ENCODE results near the gene ARHGAP26.
"Not testable (repeated sequence)": the region's sequence is repeated elsewhere in the genome, so short reads cannot be mapped to it uniquely, and the experiment has no call there.

The ARHGAP26 gene

DNA sequence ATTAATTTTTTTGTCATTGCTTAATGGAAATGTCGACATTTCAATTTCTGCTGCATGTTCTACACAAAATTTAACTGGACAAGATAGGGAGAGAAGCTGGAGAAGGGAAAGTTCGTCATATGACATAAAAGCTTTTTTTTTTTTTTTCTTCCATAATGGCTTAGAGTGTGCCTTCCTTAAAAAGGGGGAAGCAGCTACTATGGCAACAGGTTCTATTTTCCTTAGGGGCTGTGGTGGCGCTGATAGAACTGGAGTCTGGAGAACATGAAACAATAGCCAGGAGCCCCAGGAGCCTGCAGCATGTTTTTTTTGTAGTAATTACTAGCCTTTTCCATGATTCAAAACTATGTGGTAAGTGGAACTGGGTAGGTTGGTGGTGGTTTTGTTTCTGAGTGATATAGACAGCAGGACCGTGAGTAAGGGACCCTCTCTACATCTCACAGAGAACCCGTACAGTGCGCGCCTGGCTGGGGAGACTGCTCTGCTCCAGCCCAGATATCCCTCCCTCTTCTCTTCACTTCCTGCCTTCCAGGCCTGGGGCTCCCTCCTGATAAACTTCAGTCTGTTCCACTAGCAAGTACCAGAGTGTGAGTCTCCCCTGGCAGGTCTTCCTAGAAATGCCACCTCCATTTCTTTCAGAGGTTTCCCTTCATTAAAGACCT is 331.7 kb downstream of the ARHGAP26 start:
- no peak for FAIRE-seq

DNA sequence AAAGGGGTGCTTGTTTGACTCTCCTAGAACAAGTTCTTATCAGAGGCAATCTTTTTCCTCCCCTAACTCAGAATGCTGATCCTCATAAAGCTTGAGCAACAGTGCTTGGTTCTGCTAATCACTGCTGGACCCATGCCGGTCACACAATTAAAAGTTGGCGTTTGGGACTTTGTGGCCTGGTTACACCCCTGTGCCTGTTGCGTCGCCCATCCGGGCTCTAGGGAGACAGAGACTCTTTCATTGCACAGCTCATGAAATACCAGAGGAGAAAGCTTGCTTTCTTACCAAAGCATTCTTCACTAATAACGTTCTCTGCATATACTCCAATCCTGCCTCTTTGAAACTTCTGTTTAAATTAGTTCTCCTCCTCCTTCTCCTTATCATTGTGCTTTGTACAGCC is 332.2 kb downstream of the ARHGAP26 start:
- no peak for FAIRE-seq

DNA sequence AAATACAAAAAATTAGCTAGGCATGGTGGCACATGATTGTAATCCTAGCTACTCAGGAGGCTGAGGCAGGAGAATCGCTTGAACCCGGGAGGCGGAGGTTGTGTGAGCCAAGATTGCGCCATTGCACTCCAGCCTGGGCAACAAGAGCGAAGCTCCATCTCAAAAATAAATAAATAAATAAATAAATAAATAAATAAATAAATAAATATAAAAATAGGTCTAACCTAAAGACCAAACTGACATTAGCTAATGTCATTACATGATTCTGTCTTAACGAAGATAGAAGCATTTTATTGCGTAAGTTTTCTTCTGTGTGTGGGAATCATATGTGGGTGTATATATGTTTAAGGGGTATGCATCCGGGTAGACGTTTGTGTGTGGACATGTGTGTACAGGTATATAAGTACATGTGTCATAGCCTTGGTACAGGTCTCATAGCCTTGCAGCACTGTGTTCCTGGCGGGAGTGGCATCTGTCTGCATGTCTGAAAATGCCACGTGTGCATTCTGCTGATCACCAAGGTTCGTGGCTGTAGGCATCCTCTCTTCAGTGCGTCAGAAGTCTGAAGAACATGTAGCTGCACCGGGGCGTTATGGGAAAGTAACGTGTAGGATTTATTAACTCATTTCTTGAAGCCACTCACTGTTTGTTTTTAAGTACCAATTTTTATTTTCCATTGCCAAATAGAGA is 335.2 kb downstream of the ARHGAP26 start:
- FAIRE-seq: no peak

DNA sequence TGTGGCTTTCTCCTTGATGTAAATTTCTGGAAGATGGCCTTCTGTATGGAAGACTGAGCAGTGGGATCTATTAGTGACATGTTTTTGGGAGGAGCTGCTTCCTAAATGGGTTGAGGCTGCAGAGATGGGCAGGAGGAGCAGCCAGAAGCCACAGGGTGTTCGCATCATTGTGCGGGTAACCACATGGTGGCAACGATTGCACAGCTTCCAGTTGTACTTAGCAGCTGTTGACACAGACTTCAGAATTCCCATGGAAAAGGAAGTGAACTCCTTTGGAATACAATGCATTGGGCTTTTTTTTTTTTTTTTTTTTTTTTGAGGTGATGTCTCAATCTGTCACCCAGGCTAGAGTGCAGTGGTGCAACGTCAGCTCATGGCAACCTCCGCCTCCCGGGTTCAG is 336.0 kb downstream of the ARHGAP26 start:
- no peak for FAIRE-seq

DNA sequence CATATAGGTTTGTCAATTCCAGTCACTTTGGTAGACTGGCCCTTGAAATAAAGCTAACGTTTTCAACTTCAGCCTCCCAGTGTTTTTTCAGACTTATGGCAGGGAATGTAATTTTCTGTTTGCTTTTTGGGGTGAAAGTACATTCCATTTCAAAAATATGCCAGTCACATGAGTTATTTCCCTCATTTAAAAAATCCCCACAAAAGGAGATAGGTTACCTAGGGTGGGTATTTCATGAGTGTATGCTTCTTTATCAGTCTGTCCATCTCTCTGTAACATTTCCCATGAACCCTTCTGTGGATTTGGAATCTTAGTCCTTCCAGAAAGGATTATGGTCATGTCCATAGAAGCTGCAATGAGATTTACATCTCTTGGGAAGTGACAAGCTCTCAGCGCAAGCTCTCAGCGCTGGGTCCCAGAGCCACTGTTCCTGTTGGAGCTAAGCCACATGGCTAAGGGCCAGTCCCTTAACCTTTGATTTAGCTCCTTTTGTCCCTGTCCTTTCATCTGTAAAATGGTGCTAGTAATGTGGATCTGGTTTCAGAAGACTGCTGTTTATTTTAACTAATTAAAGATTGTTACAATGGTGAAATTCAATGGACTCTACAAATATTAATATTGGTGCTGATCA is 338.4 kb downstream of the ARHGAP26 start:
- FAIRE-seq: no peak

DNA sequence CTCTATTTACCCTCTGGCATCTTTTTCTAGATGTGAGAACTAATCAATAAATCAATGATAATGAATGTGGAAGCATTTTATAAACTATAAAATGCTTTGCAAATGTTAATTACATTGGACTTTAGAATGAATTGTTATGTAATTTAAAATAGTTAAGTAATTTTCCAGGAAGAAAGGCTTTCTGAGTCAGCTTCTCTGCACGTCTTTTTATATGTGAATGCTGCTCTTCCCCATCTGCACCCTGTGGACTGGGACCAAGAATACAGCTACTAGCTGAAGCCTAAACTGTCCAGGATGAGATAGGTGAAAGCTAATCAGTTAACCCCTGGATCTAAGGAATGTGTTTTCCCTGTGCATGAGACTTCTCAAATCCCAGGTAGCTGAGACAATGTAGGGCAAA is 340.4 kb downstream of the ARHGAP26 start:
- no peak for FAIRE-seq

DNA sequence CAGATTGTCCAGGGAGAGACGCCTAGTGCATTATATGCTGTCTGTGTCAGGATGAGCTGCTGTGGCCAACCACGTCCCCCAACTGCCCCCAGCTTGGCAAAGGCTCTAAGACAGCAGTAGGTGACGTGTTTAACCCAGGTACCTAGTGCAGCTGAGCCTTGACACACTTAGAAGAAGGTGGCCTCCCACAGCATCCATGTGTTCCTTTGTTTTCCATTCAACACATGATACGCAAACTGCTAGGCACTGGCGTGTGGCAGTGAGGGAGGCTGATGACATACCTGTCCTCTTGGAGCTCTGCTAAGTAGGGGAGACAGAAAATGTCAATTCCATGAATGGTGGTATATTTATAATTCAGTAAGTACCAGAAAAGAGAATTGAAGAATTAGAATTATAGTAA is 341.6 kb downstream of the ARHGAP26 start:
- no peak for FAIRE-seq

DNA sequence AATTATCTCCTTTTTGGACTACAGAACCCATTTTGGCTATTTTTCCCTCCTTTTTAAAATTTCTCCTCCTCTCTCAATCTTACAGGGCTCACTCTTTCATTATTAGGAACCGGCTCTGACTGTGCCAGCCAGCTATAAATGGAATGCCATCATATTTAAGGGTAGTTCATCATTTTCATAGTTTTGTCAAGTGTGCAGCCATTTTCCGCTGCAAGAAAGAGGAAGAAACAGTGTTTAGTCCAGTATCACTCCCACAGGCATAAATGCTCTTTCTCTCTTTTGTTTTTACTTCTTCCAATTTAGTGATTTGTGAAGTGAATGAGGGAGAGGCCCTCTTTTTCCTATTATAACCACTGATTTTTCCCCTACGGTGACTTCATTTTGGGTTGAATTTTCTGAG is 343.3 kb downstream of the ARHGAP26 start:
- FAIRE-seq: no peak

DNA sequence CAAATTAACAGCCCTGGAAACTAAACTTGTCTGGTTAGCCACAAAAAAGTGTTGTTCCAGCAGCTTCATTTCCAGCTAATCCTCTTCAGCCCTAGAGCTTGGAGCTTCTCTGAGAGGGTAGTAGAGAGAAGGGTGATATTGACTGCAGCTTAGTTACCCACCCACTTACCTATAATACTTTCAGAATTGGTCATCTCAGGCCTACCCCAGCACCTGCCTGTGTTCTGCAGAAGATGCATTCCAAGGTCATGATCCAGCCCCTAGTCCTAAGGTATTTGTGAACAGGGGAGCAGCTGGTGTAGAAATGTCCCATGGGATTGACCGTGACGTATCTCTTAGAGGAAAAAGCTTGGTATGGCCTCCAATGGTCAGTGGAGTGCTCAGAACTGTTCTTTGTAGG is 344.3 kb downstream of the ARHGAP26 start:
- no peak for FAIRE-seq

DNA sequence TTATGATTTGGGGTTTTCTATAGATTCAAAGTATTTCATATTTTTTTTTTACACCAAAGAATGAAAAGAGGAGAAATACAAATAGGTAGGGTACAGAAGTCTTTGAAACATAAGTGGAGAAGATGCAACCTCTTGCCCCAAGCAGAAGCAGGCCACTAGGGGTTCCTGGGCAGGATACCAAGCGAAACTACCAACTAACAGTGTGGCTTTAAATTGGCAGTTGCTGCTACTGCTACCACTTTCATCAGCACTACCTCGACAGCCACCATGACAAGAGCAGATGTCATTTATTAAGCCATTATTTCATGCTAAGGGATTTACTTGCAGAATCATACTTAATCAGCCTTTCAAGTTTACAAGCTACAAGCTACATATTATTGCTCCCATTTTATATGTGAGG is 345.2 kb downstream of the ARHGAP26 start:
- FAIRE-seq: no peak

DNA sequence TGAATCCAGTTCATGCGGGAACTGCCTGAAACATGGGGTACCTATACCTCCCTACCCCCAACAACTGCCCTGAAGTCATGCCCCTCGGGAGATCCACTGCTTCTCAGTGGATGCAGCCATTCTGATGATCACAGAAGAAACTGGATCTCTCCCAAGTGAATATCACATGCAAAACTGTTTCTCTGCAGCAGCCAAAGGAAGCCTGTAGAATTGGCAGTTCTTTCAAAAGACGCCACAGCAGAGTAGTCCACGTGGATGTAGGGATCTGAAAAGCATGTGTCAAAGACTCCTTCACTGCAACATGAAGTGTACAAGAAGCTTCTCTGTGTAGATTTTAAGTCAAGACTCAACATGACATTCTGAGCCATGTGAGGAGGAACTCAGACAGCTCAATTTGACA is 346.6 kb downstream of the ARHGAP26 start:
- no peak for FAIRE-seq

DNA sequence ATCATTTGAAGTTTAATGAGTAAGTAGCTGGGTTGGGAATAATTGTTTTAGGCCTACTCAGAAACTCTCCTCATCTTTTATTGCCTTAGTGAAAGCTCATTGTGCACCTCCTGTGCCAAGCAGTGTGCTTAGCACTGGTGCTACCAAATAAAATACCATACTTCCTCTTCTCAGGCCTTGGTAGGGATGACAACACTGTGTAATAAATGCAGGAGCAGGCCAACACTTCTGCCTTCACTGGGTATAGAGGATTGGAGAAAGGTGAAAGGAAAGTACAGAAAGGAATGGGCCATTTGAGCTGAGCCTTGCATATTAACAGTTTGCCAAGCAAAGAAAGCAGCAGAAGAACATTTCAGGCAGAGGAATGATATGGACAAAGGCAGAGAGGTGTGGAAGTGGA is 347.6 kb downstream of the ARHGAP26 start:
- FAIRE-seq: no peak

DNA sequence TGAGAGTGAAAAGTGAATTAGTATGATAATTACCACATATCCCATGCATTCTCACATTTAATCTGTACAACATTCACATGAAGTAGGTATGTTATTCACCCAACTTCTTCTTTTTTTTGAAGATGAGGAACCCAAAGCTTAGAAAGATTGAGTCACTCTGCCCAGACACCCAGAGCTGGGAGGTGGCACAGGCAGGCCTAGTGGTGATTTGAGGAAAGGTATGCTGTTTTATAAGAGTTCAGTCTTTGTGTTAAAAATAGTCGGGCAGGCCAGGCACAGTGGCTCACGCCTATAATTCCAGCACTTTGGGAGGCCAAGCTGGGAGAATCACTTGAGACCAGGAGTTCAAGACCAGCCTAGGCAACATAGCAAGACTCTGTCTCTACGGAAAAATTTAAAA is 348.0 kb downstream of the ARHGAP26 start:
- FAIRE-seq: no peak

DNA sequence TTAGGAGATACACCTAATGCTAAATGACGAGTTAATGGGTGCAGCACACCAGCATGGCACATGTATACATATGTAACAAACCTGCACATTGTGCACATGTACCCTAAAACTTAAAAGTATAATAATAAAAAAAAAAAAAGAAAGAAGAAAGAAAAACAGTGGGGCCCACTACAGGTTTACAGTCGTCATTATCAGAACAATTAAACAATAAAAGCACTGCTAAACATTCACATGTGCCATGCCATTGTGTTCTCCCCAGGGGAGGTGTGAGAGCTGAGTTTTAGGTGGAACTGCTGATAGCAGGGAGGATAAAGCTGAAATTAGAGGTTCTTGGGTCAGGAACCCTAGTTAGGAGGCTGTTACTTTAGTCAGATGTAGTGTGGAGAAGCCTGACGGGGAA is 348.6 kb downstream of the ARHGAP26 start:
- FAIRE-seq: not testable (repeated sequence)

DNA sequence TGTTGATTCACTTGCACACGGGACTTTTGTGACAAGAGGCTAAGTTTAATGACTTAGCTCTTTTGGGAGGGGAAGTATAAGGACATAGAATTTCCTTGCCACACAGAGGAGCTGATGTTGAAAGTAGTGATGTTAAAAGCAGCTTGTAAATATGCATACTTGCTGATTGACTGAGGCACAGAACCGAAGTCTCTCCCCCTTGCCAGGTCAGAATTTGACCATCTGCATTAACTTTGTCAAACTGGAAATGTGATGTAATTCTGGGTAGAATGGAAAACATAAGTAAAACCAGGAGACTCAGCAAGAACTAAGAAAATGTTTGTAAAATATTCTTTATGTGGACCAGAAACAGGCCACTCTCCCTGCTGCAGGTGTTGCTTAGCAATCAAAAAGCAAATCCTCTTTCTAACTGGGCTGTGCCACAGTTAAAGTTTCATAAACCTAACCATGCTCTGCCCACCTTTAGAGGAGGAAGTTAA is 349.2 kb downstream of the ARHGAP26 start:
- no peak for FAIRE-seq

DNA sequence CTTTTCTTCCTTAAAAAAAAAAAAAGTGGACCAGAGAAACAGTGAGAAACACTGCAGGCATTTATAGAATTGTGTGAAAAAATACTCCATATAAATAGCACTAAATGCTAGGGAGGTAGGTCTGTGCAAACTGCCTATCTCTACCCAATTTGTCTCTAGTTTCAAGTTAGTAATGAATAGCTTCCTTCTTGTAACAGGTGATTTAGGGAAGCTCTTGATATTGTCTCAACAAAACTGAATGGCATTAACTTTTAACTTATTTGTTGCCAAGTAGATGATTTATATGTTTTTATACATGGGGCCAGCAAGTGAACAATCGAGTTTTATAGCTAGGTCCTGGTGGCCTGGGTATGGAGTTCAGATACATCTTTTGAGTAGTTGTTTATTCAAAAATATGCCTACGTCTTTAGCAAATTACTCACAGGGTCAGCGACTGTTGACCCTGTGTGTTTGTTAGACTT is 349.7 kb downstream of the ARHGAP26 start:
- no peak for FAIRE-seq

DNA sequence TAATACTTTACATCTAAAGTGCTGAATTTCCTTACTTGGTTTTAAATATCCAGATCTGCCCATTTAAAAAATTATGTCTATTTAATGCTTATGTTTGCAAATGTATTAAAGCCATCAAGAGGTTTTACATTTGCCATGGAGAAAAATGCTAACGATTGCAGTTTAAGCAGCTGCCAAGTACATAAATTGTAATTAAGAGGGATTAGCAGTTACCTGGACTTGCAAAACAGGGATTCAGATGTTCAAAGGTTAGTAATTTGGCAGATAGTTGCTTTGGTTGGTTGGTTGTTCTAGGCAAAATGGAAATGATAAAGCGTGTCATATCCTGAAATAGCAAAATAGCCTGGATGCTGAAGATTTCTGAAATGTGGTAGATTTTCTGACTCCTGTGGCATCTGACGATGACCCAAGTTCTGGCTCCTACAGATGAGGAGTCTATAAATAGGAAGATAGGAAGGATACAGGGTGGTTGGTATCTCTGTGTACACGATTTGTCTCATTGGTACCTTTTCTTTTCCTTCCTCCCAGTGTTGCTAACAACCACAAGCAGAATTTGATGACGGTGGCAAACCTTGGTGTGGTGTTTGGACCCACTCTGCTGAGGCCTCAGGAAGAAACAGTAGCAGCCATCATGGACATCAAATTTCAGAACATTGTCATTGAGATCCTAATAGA is 350.4 kb downstream of the ARHGAP26 start:
- no peak for FAIRE-seq

DNA sequence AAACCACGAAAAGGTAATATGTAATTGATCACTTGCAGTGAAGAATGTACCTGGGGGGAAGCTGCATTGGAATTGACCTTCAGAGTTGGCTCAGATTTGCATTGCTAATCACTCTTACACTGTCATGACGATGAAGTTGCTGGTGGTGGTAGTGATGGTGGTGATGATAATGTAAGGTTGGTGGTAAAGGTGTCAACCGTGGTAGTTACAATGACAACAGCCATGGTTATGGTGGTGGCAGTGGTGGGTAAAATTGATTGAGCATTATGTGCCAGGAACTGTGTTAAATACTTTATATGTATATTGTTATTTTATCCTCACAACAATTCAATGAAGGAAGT is 350.9 kb downstream of the ARHGAP26 start:
- no peak for FAIRE-seq

DNA sequence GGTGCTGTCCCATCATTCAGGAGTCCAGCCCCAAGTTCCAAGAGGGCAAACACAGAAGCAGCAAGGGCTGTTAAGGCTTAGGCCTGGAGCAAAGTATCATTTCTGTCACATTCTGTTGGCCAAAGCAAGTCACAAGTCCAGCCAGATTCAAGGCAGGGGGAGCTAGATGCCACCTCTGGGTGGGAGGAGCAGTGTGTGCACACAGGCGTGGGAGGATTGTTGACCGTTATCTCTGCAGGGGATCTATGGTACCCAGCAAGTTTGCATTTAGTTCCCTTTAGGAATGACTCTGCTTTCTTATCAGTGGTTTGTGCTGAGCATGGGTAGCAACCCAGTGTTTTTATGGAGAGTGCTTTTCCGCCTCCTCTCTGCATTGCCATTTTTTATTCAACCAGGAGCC is 354.4 kb downstream of the ARHGAP26 start:
- no peak for FAIRE-seq

DNA sequence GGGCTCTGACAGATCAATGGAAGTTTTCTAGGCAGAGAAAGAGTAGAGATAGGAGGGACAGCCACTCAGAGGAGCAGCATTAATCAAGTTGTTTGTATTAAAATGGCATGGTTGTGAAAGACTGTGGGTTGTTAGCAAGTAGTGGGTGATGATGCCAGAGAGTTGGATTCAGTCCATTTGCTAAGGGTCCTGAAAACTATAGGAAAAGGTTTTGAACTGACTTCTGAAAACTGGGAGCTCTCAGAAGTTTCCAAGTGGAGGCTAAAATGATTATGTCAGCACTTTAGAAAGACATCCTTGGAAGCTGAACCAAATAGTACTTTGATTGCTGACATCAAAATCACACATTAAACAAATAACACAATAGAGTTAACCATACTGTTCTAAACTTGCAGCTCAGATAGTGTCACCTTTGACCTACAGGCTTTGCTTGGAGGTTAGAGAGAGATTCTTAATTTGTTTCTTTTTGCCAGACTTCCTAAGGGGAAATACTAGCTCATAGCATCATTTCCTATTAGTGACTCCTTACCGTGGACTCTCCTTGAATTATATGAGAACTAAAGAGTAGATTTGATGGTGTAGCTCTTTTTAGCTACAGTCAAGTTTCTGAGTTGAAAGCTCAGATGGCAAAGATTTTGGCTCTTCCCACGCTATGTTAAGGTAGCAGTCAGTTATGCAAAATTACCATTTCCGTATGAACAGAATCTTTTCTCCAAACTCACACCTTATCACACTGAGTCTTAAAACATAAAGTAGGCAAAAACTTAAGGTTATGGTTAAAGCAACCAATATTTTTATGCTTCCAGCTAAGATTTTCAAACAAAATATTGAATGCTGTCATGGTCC is 356.2 kb downstream of the ARHGAP26 start:
- FAIRE-seq: no peak

DNA sequence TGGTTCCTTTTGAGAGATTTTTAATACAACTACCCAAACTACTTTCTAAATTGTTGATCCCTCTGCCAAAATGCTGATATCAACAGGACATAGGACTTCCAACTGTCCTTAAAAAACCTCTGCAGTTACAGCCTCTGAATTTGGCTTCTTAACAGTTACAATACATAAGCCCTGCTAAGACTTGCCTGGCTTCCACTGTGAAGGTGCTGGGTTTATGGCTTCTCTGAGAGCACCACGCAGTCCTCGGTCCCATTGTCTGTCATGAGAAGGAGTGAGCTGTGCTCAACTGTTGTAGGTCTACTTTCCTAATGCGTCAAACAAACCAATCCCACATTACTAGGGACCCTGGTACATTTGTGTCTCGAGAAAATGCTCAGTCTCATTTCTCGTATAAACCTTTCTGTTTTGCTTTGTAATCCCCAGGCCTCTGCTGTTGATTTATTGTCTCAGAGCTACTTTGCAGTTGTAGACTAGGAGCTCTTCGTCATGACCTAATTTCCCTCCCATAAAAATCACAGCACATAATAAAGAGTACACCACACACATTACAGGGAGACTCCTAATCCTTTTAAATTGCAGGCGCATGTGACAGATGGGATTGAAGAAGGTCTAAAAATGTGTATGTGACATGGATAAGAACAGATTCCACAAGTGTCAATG is 358.4 kb downstream of the ARHGAP26 start:
- FAIRE-seq: no peak

DNA sequence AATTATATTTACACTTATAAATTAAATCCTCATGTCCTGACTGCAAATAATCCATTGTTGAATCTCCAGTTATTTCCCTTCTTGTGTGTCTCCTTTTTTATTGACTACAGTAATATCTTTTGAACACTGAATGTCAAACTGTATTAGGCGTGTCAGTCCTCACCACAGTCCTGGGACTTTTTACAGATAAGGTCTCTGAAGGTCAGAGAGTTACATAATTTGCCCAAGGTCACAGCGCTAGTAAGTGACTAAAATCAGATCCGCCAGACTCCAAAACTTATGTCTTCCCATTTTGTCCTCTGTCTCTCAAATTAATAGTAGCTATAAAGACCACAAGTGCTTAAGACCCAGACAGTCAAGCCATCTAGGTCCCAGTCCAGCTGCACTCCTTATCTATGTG is 359.0 kb downstream of the ARHGAP26 start:
- FAIRE-seq: no peak

Measured in colon (tissue), 2 donors.